CD1c-positive myeloid dendritic cell (primary cell): ENCODE measurements around the gene MYBPHL.
A peak's percentile ranks its signal among the peaks of the same experiment; 100 is the strongest.

Experiments used
- DNase-seq: peaks from one replicate; pipeline ENCODE4 v3.0.0-alpha.2; 2016; ENCODE audit errors: extremely low spot score

MYBPHL gene

DNA sequence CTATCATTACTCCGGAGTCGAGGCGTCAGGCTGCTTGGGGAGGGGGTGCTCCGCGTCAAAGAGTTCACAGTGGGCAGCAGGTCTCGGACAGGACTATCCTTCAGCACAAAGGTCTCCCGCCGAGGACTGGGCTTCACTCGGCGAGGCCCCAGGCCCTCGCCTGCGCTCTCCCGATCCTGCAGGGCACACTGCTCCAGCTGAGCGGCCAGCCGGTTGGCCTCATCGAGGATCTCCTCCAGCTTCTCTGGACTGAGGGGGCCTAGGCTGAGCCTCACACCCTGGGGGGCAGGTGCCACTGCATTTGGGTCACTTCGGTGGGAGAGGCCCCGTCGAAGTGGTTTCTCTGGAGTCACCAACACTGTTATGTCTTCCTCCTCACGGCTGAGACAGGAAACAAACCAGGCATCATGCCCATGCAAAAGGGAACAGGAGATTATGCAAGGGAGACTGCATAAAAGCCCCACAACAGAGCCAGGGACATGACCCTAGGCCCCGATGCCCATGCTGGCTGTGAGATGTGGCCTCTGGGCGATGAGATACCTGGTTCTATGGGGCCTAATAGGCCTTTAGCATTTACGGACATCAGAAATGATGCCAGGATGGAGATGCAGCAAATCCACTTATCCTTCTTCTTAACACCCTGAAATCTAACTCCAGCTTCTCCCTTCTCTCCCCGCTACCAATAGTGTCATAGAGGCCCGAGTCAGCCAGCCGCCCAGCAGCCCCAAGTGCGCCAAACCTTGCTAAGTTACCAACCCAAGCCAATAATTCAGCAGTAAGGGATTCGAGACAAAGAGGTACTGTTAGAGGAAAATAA lies 24.9 kb downstream of the MYBPHL start:
- DNase-seq, result peak; percentile 35

- DNase-seq, result no peak
Measured at GRCh38 chr1:109280862-109281261, 25.9 kb downstream of the MYBPHL start.

DNA sequence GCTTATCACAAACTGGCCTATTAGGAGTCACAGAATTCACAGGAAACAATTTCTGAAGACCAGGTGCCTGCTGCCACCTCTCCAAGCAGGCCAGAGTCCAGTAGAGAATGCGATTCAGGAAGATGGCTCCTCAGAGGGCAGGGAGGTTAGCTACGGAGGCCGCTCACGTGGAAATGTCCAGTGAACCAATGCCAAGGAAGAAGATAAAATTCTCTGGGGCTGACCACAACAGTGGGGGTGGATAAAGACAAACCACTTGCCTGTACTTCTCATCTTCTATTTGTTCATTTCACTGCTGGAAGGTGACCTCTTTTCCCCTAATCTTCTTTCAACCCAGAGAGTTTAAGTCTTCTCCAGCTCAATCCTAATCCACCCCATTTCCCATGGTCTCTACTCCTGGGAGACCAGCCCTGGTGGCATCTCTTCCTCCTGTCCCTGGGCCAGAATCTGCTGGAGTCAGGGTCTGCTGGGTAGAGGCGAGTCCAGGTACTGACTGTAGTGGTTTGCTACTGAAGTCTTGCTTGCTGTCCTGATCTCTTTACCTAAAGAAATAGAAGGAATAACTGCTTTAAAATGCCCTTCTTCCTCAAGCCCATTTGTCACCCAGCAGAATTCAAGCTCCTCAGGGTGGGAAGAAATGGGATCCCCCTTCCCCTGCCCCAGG lies 27.1 kb downstream of the MYBPHL start:
- DNase-seq, result no peak

DNA sequence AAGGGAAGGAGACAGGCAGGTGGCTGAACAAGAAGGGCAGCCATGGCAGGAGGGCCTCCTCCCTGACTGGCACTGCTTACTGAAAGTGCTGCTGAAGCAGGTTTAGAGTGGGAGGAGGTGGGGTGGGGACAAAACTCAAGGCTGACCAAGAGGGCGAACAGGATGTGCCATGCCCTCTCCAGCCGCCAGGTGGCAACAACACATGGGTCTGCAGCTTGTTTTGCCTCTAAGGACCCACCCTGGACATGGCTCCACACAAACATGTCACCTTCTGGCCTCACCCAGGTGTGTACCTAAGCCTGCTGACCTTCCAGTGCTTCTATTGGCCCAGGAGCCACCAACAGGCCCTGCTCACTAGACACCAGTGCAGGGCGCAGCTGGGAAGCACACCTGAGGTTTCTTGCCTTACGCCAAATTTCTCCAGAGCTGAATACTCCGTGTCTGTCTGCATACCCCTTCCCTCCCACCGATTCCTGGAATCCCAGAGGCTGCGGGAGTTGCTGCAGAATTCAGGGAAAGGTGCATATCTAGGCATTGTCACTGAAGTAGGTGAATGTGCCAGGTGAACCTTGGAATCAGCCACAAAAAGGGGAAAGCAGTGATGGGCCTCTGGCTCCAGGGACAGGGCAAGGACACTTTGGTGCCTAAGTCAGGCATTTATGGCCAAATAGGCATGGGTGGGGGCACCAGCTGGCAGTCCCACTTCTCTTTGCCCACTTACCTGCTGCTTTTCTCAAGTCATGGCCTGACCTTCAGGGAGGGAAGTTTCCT lies 29.2 kb downstream of the MYBPHL start:
- peak; percentile 80 for DNase-seq

GRCh38 chr1:109275706-109276345 lies 31.0 kb downstream of the MYBPHL start:
- no peak for DNase-seq

DNA sequence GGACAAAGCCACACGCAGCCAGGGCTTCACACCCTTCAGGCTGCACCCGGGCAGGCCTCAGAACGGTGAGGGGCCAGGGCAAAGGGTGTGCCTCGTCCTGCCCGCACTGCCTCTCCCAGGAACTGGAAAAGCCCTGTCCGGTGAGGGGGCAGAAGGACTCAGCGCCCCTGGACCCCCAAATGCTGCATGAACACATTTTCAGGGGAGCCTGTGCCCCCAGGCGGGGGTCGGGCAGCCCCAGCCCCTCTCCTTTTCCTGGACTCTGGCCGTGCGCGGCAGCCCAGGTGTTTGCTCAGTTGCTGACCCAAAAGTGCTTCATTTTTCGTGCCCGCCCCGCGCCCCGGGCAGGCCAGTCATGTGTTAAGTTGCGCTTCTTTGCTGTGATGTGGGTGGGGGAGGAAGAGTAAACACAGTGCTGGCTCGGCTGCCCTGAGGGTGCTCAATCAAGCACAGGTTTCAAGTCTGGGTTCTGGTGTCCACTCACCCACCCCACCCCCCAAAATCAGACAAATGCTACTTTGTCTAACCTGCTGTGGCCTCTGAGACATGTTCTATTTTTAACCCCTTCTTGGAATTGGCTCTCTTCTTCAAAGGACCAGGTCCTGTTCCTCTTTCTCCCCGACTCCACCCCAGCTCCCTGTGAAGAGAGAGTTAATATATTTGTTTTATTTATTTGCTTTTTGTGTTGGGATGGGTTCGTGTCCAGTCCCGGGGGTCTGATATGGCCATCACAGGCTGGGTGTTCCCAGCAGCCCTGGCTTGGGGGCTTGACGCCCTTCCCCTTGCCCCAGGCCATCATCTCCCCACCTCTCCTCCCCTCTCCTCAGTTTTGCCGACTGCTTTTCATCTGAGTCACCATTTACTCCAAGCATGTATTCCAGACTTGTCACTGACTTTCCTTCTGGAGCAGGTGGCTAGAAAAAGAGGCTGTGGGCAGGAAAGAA lies 32.0 kb downstream of the MYBPHL start:
- no peak for DNase-seq

- DNase-seq, result no peak
Measured at GRCh38 chr1:109273570-109274288, 33.1 kb downstream of the MYBPHL start.

DNA sequence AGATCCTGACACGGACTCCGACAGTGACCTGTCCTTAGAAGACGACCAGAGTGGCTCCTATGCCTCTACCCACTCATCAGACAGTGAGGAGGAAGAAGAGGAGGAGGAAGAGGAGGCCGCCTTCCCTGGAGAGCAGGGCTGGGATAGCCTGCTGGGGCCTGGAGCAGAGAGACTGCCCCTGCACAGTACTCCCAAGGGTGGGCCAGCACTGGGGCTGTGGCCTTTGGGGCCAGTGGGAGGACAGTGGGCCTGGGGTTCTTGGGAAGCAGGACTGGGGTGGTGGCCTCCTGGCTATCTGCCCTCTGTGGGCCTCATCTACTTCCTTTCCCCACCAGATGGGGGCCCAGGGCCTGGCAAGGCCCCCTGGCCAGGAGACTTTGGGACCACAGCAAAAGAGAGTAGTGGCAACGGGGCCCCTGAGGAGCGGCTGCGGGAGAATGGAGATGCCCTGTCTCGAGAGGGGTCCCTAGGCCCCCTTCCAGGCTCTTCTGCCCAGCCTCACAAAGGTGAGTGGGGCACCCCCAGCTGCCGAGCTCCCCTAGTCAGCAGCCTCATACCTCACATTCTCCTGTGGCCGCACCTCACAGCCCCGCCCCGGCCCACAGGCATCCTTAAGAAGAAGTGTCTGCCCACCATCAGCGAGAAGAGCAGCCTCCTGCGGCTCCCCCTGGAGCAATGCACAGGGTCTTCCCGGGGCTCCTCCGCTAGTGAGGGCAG lies 33.8 kb downstream of the MYBPHL start:
- DNase-seq, result no peak

GRCh38 chr1:109272021-109272799 lies 34.6 kb downstream of the MYBPHL start:
- DNase-seq, result no peak

DNA sequence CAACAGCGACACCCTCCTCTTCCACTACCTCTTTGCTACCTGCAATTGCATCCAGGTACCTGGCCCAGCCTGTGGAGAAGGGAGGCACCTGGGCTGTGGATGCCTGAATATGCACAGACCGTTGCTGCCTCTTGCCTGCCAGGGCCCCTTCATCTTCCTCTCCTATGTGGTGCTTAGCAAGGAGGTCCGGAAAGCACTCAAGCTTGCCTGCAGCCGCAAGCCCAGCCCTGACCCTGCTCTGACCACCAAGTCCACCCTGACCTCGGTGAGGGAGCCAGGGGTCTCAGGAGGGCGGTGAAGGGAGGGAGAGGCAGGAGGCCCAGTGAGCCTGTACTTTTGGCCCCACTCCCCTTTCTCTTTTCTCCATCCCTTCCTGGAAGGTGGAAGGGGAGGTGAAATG lies 35.4 kb downstream of the MYBPHL start:
- DNase-seq, result no peak

DNA sequence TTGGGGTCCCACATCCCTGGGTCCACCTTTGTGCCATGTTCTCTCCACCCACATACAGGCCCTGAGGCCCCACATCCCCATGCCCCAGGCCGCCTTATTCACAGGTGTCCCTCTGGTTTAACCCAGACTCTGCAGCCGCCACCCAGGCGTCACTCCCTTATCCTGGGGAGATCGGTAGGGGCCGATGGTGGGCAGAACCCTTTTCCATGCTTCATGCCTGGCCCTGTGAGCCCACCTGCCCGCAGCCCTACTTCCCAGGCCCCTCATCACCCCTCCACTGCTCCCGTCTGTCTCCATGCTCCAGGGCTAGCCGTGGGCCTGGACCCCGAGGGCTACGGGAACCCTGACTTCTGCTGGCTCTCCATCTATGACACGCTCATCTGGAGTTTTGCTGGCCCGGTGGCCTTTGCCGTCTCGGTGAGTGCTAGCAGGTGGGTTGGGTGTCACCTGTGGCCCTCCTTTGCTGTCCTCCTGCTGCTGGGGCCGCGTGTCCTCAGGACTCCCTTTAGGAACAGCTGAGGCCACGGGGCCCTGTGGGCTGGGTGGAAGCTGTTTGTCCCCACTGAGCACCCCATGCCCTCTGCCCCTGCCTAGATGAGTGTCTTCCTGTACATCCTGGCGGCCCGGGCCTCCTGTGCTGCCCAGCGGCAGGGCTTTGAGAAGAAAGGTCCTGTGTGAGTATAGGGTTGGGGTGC lies 36.0 kb downstream of the MYBPHL start:
- no peak for DNase-seq

DNA sequence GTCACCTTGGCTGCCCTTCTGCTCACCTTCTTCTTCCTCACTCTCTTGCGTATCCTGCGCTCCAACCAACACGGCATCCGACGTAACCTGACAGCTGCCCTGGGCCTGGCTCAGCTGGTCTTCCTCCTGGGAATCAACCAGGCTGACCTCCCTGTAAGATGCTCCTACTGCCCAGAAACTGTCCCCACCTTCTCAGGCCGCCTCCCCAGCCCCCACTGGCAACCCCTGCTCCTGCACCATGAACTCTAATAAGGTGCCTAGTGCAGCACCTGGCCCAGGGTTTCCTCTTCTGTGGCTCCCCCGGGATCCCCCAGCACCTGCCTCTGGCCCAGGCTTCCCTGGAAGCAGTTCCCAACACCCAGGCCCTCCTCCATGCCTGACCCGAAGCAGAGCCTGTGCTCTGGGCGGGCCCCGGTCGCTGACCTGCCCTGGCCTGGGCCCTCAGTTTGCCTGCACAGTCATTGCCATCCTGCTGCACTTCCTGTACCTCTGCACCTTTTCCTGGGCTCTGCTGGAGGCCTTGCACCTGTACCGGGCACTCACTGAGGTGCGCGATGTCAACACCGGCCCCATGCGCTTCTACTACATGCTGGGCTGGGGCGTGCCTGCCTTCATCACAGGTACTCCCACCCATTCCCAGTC lies 36.7 kb downstream of the MYBPHL start:
- DNase-seq, result no peak

GRCh38 chr1:109269212-109269980 lies 37.4 kb downstream of the MYBPHL start:
- no peak for DNase-seq

GRCh38 chr1:109268431-109269211 lies 38.2 kb downstream of the MYBPHL start:
- no peak for DNase-seq

DNA sequence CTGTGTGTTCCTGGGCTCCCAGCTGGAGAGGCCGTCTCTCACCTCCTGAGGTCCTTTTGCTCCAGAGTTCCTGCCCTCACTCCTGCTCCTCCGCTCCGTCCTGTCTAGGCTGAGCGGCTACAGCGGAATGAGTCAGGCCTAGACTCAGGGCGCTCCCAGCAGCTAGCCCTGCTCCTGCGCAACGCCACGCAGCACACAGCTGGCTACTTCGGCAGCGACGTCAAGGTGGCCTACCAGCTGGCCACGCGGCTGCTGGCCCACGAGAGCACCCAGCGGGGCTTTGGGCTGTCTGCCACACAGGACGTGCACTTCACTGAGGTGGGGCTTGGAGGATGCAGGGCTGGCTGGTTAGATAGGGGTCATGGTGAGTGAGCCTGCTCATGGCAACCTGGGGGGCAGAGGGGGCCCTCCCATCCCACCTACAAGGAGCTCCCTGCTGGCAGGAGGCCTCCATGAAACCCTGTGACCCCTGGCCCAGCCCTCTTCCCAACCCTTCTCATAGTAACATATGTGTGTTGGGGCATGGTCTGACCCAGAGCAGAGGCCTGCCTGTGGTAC lies 39.0 kb downstream of the MYBPHL start:
- DNase-seq, result no peak

GRCh38 chr1:109266965-109267364 lies 39.8 kb downstream of the MYBPHL start:
- DNase-seq, result no peak
